Measurements from ENCODE around the gene KIF18A.
"Not testable (repeated sequence)": the region's sequence is repeated elsewhere in the genome, so short reads cannot be mapped to it uniquely, and the experiment has no call there.

The KIF18A gene

GRCh38 chr11:28106353-28107043, 1.5 kb downstream of the KIF18A start:
- DNase-seq (ENCODE audit: low read depth) = no peak

- DNase-seq (ENCODE audit: low read depth) = no peak
Observed at GRCh38 chr11:28105869-28106268, 2.1 kb downstream of the KIF18A start.

GRCh38 chr11:28104984-28105383, 3.0 kb downstream of the KIF18A start:
- no peak for DNase-seq (ENCODE audit: low read depth)

GRCh38 chr11:28104425-28104824, 3.5 kb downstream of the KIF18A start:
- DNase-seq (ENCODE audit: low read depth) = no peak

- DNase-seq (ENCODE audit: low read depth) = not testable (repeated sequence)
Observed at GRCh38 chr11:28102300-28102699, 5.7 kb downstream of the KIF18A start.

GRCh38 chr11:28100665-28101064, 7.3 kb downstream of the KIF18A start:
- no peak for DNase-seq (ENCODE audit: low read depth)

- no peak for DNase-seq (ENCODE audit: low read depth)
Observed at GRCh38 chr11:28099715-28100114, 8.2 kb downstream of the KIF18A start.

GRCh38 chr11:28098257-28098656, 9.7 kb downstream of the KIF18A start:
- no peak for DNase-seq (ENCODE audit: low read depth)

- no peak for DNase-seq (ENCODE audit: low read depth)
Observed at GRCh38 chr11:28092786-28093185, 15.2 kb downstream of the KIF18A start.

- DNase-seq (ENCODE audit: low read depth) = no peak
Observed at GRCh38 chr11:28090052-28090749, 17.8 kb downstream of the KIF18A start.

GRCh38 chr11:28089378-28089777, 18.6 kb downstream of the KIF18A start:
- no peak for DNase-seq (ENCODE audit: low read depth)

- DNase-seq (ENCODE audit: low read depth) = not testable (repeated sequence)
Observed at GRCh38 chr11:28087693-28088092, 20.3 kb downstream of the KIF18A start.

GRCh38 chr11:28087192-28087591, 20.8 kb downstream of the KIF18A start:
- DNase-seq (ENCODE audit: low read depth) = not testable (repeated sequence)

- peak; percentile 58 for DNase-seq (ENCODE audit: low read depth)
Observed at GRCh38 chr11:28086569-28086968, 21.4 kb downstream of the KIF18A start.

- no peak for DNase-seq (ENCODE audit: low read depth)
Observed at GRCh38 chr11:28083118-28083517, 24.8 kb downstream of the KIF18A start.

GRCh38 chr11:28077521-28077920, 30.4 kb downstream of the KIF18A start:
- DNase-seq (ENCODE audit: low read depth) = no peak

GRCh38 chr11:28072321-28072720, 35.6 kb downstream of the KIF18A start:
- DNase-seq (ENCODE audit: low read depth) = no peak

GRCh38 chr11:28071305-28071704, 36.7 kb downstream of the KIF18A start:
- no peak for DNase-seq (ENCODE audit: low read depth)

- no peak for DNase-seq (ENCODE audit: low read depth)
Observed at GRCh38 chr11:28058333-28058732, 49.6 kb downstream of the KIF18A start.

GRCh38 chr11:28054821-28055220, 53.1 kb downstream of the KIF18A start:
- DNase-seq (ENCODE audit: low read depth) = no peak

GRCh38 chr11:28049338-28050216, 58.4 kb downstream of the KIF18A start:
- DNase-seq (ENCODE audit: low read depth) = no peak

GRCh38 chr11:28048812-28049211, 59.1 kb downstream of the KIF18A start:
- no peak for DNase-seq (ENCODE audit: low read depth)
